ENCODE results near the gene MPPED1.

MPPED1 gene

DNA sequence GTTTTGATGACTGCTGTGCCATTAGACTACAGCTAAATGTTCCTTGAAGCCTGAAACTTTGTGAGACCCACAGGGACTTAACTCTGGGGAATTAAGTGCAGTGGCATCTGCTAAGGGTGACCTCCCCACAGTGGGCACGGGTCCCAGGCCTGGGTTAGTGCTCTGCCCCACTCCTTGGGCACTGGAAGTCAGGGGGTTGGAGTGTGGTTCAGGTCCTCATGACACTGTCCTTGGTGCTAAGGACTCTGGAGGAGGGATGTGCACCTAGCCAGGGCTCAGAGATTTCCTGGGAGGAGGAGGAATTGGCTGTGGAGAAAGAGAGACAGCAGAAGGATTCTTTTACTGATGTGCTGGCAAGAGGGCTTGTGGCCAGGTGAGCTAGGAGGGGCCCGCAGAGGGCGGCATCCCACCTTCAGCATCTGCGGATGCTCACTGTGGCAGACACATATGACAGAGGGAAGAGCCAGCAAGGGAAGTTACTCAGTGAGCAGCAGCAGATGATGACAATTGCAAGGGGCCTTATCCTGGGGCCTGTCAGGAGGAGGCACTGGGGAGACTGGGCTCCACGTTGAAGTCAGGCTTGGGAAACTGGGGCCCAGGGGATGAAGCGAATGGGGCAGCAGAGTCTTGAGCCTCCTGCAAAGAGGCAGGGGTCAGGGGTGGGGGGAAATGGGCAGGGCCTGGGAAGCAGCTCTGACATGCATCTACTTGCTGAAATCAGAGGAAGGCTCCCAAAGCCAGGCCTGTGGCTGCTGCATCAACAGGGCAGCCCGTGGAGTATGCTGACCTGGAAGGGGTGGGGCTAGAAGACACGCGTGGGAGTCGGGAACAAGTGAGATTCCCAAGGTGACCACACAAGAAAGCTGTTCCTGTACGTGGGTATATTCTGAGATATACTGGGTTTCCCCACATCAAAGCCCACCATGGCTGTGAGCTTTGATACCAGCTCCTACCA, 144.0 kb downstream of the MPPED1 start:
- no peak for DNase-seq
- Histone ChIP-seq H3K4me3 (ENCODE audit: low read depth, low read length) (no peak overlapping the region), H3K27me3 (replicated peaks) (no peaks in the 10 kb centered on the region), H3K36me3 (replicated peaks) (no peaks in the 10 kb centered on the region), H3K27ac (no peak overlapping the region)
- TF ChIP-seq, protein P1, sequence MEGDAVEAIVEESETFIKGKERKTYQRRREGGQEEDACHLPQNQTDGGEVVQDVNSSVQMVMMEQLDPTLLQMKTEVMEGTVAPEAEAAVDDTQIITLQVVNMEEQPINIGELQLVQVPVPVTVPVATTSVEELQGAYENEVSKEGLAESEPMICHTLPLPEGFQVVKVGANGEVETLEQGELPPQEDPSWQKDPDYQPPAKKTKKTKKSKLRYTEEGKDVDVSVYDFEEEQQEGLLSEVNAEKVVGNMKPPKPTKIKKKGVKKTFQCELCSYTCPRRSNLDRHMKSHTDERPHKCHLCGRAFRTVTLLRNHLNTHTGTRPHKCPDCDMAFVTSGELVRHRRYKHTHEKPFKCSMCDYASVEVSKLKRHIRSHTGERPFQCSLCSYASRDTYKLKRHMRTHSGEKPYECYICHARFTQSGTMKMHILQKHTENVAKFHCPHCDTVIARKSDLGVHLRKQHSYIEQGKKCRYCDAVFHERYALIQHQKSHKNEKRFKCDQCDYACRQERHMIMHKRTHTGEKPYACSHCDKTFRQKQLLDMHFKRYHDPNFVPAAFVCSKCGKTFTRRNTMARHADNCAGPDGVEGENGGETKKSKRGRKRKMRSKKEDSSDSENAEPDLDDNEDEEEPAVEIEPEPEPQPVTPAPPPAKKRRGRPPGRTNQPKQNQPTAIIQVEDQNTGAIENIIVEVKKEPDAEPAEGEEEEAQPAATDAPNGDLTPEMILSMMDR (IDR thresholded peaks at IDR 0.05; ENCODE audit: low read depth, low read length, missing control alignments): no peak
- in situ Hi-C loops (cut with HindIII; ENCODE audit: low pct_ligation_motif_present, low sequenced_read_pairs): no loop called here

Measured in brain microvascular endothelial cell (primary cell).